Cardiac fibroblast (primary cell): ENCODE results near the gene ELP6.
A peak's percentile ranks its signal among the peaks of the same experiment; 100 is the strongest.

Source experiments
- DNase-seq, 2 donors: peaks; one replicate each; pipeline versions ENCODE4 v3.0.0 to v3.0.0-alpha.2; 2010; ENCODE audit warnings: low read depth in 2 of 2
- H3K4me3 ChIP-seq, 2 donors: replicated peaks in 1 of 2; 1 replicate in 1 of 2; 2 replicates in 1 of 2; pipeline ENCODE4 v1.5.1; 2011; ENCODE audit warnings: low read depth in 2 of 2, low read length in 2 of 2, mild to moderate bottlenecking in 2 of 2, moderate library complexity in 1 of 2
- CTCF ChIP-seq: IDR thresholded peaks from one replicate; pipeline ENCODE4 v1.5.1; 2011; ENCODE audit warnings: low read depth, mild to moderate bottlenecking, low read length, inconsistent platforms

The ELP6 gene

GRCh38 chr3:47479826-47480160 is 33.7 kb downstream of the ELP6 start:
- TF ChIP-seq CTCF: no peak
- no peak overlapping the region for H3K4me3 ChIP-seq
- no peak for DNase-seq

- no peak overlapping the region for H3K4me3 ChIP-seq
- DNase-seq: no peak
- TF ChIP-seq CTCF: no peak
These were observed 35.5 kb downstream of the ELP6 start for GRCh38 chr3:47478022-47478421.

- no peak for DNase-seq
- TF ChIP-seq CTCF: no peak
- no peak overlapping the region for H3K4me3 ChIP-seq
These were observed 36.8 kb downstream of the ELP6 start for GRCh38 chr3:47476644-47477199.

- TF ChIP-seq CTCF: no peak
- peak overlapping the region; percentile 64 to 87 for H3K4me3 ChIP-seq
- no peak for DNase-seq
These were observed 37.2 kb downstream of the ELP6 start for GRCh38 chr3:47476330-47476626.

- peak; percentile 81 to 91 for DNase-seq
- peak; percentile 83 for TF ChIP-seq CTCF
- H3K4me3 ChIP-seq: peak within 1 kb of the TSS; percentile 64 to 87
These were observed 37.8 kb downstream of the ELP6 start, which contains the start of gene SCAP for GRCh38 chr3:47475570-47476329. SCAP (minus strand) TSS chr3:47475941; CDS start chr3:47442993, 32,948 bp downstream.

GRCh38 chr3:47475029-47475569 is 38.4 kb downstream of the ELP6 start:
- peak in 1 of 2 donors; percentile 35 for DNase-seq
- TF ChIP-seq CTCF: no peak
- H3K4me3 ChIP-seq: peak overlapping the region; percentile 64 to 87

- no peak for DNase-seq
- TF ChIP-seq CTCF: no peak
- H3K4me3 ChIP-seq: no peak overlapping the region
These were observed 40.1 kb downstream of the ELP6 start for GRCh38 chr3:47473391-47473790.
